HepG2 (cell line): ENCODE results near the gene ZNRF3. TPM values are rescaled to one million over a fixed set of nuclear protein-coding genes. Genes with fewer than 3 reads are reported as not detected.

ENCODE experiments used
- GATAD2A ChIP-seq: IDR thresholded peaks from 2 replicates; pipeline ENCODE4 v1.6.1; 2016
- HNRNPH1 ChIP-seq: fragments of 200-400 bp; formaldehyde crosslinking; optimal IDR thresholded peaks from 2 replicates; pipeline ENCODE3; 2017; ENCODE audit warnings: mild to moderate bottlenecking, low read depth, low read length
- IRX3 ChIP-seq: sonication (generic); formaldehyde crosslinking; IDR thresholded peaks from 2 replicates; pipeline ENCODE4 v1.8.1; 2023; ENCODE audit warnings: mild to moderate bottlenecking, low read depth, missing genetic modification reagents, borderline replicate concordance
- JUN ChIP-seq: sonication (generic); formaldehyde crosslinking; IDR thresholded peaks from 2 replicates; pipeline ENCODE4 v1.4.0; 2020; ENCODE audit warnings: mild to moderate bottlenecking, missing genetic modification reagents
- POGZ ChIP-seq: sonication (generic); formaldehyde crosslinking; IDR thresholded peaks from 2 replicates; pipeline ENCODE4 v1.4.0; 2020; ENCODE audit warnings: mild to moderate bottlenecking, missing genetic modification reagents
- SNAPC2 ChIP-seq: sonication (generic); formaldehyde crosslinking; IDR thresholded peaks from 2 replicates; pipeline ENCODE4 v1.8.1; 2022; ENCODE audit warnings: mild to moderate bottlenecking, missing genetic modification reagents
- TBX3 ChIP-seq: fragments of 450-650 bp; IDR thresholded peaks from 2 replicates; pipeline ENCODE4 v1.6.1; 2017; ENCODE audit warnings: antibody characterized with exemption, mild to moderate bottlenecking, inconsistent platforms, borderline replicate concordance
- ZBTB33 ChIP-seq: sonication (generic); formaldehyde crosslinking; IDR thresholded peaks from 2 replicates; pipeline ENCODE4 v1.4.0; 2020; ENCODE audit warnings: missing genetic modification reagents
- ZNF282 ChIP-seq: fragments of 450-650 bp; IDR thresholded peaks from 2 replicates; pipeline ENCODE4 v1.6.1; 2018; ENCODE audit not compliant: partially characterized antibody
- ZNF530 ChIP-seq: sonication (generic); formaldehyde crosslinking; IDR thresholded peaks from 2 replicates; pipeline ENCODE4 v1.5.0; 2020; ENCODE audit warnings: low read depth, mild to moderate bottlenecking, missing genetic modification reagents
- polyA plus RNA-seq, 8 experiments: library from polyadenylated mRNA; depleted of rRNA in 3 of 8; stranded (reverse) in 7 of 8; unstranded in 1 of 8; fragments of >200 nt; fragmentation: Illumina TruSeq in 4 of 8; extraction: Trizol in 4 of 8; gene quantifications; 2 replicates each; pipeline versions ENCODE4 v1.2.1 to v1.2.3, GENCODE V29; 2011 to 2016; ENCODE audit warnings: low read depth in 4 of 8, missing spikeins in 1 of 8, mixed read lengths in 1 of 8; ENCODE audit not compliant: insufficient read depth in 1 of 8
- total RNA-seq, 5 experiments: library from RNA; depleted of rRNA; stranded (reverse); fragments of >200 nt; fragmentation: Illumina TruSeq; extraction: Trizol; gene quantifications; 2 replicates each; pipeline ENCODE4 v1.2.3, GENCODE V29; 2016; ENCODE audit warnings: low read depth in 1 of 5
- TF ChIP-seq, protein P1 (sequence below), 2 experiments: fragments of 450-650 bp in 1 of 2; sonication (generic) in 1 of 2; formaldehyde crosslinking in 1 of 2; IDR thresholded peaks; 2 replicates each; pipeline versions ENCODE4 v1.6.1 to v1.8.0; 2016 to 2022; ENCODE audit warnings: antibody characterized with exemption in 1 of 2, mild to moderate bottlenecking in 1 of 2, missing genetic modification reagents in 1 of 2
- TF ChIP-seq, protein P2 (sequence below): sonication (generic); formaldehyde crosslinking; IDR thresholded peaks from 2 replicates; pipeline ENCODE4 v1.5.0; 2020; ENCODE audit warnings: missing genetic modification reagents
- TF ChIP-seq, protein P3 (sequence below): sonication (generic); formaldehyde crosslinking; IDR thresholded peaks from 2 replicates; pipeline ENCODE4 v1.5.1; 2020; ENCODE audit warnings: mild to moderate bottlenecking, missing genetic modification reagents

Gene ZNRF3
- total and polyA plus RNA-seq, 2 of the 13 experiments (the other 11 are each of a cell fraction or from before 2014, with no cell fraction given) = 20.3 to 36.7 TPM

- TF ChIP-seq, protein P1, sequence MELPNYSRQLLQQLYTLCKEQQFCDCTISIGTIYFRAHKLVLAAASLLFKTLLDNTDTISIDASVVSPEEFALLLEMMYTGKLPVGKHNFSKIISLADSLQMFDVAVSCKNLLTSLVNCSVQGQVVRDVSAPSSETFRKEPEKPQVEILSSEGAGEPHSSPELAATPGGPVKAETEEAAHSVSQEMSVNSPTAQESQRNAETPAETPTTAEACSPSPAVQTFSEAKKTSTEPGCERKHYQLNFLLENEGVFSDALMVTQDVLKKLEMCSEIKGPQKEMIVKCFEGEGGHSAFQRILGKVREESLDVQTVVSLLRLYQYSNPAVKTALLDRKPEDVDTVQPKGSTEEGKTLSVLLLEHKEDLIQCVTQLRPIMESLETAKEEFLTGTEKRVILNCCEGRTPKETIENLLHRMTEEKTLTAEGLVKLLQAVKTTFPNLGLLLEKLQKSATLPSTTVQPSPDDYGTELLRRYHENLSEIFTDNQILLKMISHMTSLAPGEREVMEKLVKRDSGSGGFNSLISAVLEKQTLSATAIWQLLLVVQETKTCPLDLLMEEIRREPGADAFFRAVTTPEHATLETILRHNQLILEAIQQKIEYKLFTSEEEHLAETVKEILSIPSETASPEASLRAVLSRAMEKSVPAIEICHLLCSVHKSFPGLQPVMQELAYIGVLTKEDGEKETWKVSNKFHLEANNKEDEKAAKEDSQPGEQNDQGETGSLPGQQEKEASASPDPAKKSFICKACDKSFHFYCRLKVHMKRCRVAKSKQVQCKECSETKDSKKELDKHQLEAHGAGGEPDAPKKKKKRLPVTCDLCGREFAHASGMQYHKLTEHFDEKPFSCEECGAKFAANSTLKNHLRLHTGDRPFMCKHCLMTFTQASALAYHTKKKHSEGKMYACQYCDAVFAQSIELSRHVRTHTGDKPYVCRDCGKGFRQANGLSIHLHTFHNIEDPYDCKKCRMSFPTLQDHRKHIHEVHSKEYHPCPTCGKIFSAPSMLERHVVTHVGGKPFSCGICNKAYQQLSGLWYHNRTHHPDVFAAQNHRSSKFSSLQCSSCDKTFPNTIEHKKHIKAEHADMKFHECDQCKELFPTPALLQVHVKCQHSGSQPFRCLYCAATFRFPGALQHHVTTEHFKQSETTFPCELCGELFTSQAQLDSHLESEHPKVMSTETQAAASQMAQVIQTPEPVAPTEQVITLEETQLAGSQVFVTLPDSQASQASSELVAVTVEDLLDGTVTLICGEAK (IDR thresholded peaks at IDR 0.05) = no peak
- TF ChIP-seq, protein P1 (CRISPR knock-in tag; IDR thresholded peaks at IDR 0.05) = no peak
- no peak for TF ChIP-seq HNRNPH1
- TF ChIP-seq SNAPC2 (CRISPR knock-in tag) = no peak
- TF ChIP-seq, protein P2, sequence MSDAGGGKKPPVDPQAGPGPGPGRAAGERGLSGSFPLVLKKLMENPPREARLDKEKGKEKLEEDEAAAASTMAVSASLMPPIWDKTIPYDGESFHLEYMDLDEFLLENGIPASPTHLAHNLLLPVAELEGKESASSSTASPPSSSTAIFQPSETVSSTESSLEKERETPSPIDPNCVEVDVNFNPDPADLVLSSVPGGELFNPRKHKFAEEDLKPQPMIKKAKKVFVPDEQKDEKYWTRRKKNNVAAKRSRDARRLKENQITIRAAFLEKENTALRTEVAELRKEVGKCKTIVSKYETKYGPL (CRISPR knock-in tag) = no peak
- peak; percentile 57; the same call in 1 of the 2 replicates for TF ChIP-seq JUN
- TF ChIP-seq ZNF282 = no peak
- no peak for TF ChIP-seq IRX3 (CRISPR knock-in tag)
- TF ChIP-seq POGZ (CRISPR knock-in tag) = peak; percentile 68
- TF ChIP-seq, protein P3, sequence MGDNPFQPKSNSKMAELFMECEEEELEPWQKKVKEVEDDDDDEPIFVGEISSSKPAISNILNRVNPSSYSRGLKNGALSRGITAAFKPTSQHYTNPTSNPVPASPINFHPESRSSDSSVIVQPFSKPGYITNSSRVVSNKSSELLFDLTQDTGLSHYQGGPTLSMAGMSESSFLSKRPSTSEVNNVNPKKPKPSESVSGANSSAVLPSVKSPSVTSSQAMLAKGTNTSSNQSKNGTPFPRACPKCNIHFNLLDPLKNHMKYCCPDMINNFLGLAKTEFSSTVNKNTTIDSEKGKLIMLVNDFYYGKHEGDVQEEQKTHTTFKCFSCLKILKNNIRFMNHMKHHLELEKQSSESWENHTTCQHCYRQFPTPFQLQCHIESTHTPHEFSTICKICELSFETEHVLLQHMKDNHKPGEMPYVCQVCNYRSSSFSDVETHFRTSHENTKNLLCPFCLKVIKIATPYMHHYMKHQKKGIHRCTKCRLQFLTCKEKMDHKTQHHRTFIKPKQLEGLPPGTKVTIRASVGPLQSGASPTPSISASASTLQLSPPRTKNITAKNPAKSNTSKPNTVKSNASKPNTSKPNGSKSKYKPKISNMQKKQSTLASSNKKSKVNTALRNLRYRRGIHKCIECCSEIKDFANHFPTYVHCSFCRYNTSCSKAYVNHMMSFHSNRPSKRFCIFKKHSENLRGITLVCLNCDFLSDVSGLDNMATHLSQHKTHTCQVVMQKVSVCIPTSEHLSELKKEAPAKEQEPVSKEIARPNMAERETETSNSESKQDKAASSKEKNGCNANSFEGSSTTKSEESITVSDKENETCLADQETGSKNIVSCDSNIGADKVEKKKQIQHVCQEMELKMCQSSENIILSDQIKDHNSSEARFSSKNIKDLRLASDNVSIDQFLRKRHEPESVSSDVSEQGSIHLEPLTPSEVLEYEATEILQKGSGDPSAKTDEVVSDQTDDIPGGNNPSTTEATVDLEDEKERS = 0 out of 2 replicates have a peak, but pooled peaks have one; percentile 34
- TF ChIP-seq ZBTB33 (CRISPR knock-in tag) = no peak
- no peak for TF ChIP-seq ZNF530 (CRISPR knock-in tag)
- peak; percentile 95 for TF ChIP-seq GATAD2A (CRISPR knock-in tag)
- TF ChIP-seq TBX3 = no peak
Measured at GRCh38 chr22:28978863-28979796, 95.8 kb downstream of the ZNRF3 start (continued).
